HepG2 (cell line): ENCODE results near the gene SAP25. TPM values are rescaled to one million over a fixed set of nuclear protein-coding genes. Genes with fewer than 3 reads are reported as not detected.
"Not testable (repeated sequence)": the region's sequence is repeated elsewhere in the genome, so short reads cannot be mapped to it uniquely, and the experiment has no call there.

Source experiments
- ATAC-seq: fragments of 200-7000 bp; cut with Tn5 transposase; 3 replicates; pipeline ENCODE4 v1.9.1; 2020; ENCODE audit warnings: mild to moderate bottlenecking, moderate library complexity
- BruUV-seq: library from RNA; stranded (reverse); fragments of 400-500 nt; replicated peaks from 2 replicates; lab custom pipeline; 2021; lab: Mats Ljungman, UMichigan
- CTCF ChIA-PET: fragments of 300-600 bp; formaldehyde crosslinking; extraction: SDS; loops from one replicate; lab custom pipeline; 2021; ENCODE audit warnings: low total read pairs, inconsistent platforms, low intra/inter-chr PET ratio; lab: Yijun Ruan, JAX
- POLR2A ChIA-PET: fragments of 350-600 bp; sonication (Branson Sonifier 250); formaldehyde crosslinking; loops from one replicate; lab custom pipeline; 2020; ENCODE audit warnings: antibody characterized with exemption, inconsistent platforms; lab: Yijun Ruan, JAX
- DNase-seq: peaks from one replicate; pipeline ENCODE4 v3.0.0-alpha.2; 2015; ENCODE audit warnings: low spot score
- FAIRE-seq: peaks from 3 replicates; lab custom pipeline; 2011; peaks lifted over from hg19 to GRCh38; lab: Jason Lieb, UNC
- H2AFZ ChIP-seq: one replicate; pipeline ENCODE4 v1.6.1; 2011; ENCODE audit warnings: low read length, inconsistent platforms
- H3K27ac ChIP-seq: fragments of 300-600 bp; 3 replicates; pipeline ENCODE4 v1.8.0; 2011; ENCODE audit warnings: mixed run types, mild to moderate bottlenecking, mixed read lengths, low read length, inconsistent platforms; ENCODE audit not compliant: insufficient read depth; ENCODE audit errors: extremely low read length
- H3K27me3 ChIP-seq, 2 experiments: fragments of 200-600 bp in 1 of 2; 2 replicates in 1 of 2; 3 replicates in 1 of 2; pipeline versions ENCODE4 v1.6.0 to v1.8.0; 2011; ENCODE audit warnings: low read length in 2 of 2, mild to moderate bottlenecking in 2 of 2, moderate library complexity in 2 of 2, inconsistent platforms in 1 of 2; ENCODE audit not compliant: insufficient read depth in 2 of 2, control insufficient read depth in 1 of 2
- H3K36me3 ChIP-seq, 2 experiments: fragments of 200-600 bp in 1 of 2; replicated peaks in 1 of 2; 2 replicates in 1 of 2; 3 replicates in 1 of 2; pipeline versions ENCODE4 v1.5.1 to v1.8.0; 2011; ENCODE audit warnings: low read length in 2 of 2, inconsistent platforms in 1 of 2; ENCODE audit not compliant: insufficient read depth in 2 of 2, control insufficient read depth in 1 of 2
- H3K4me1 ChIP-seq: 2 replicates; pipeline ENCODE4 v1.5.1; 2012; ENCODE audit warnings: low read length, inconsistent platforms; ENCODE audit not compliant: insufficient read depth
- H3K4me2 ChIP-seq: 2 replicates; pipeline ENCODE4 v1.6.0; 2011; ENCODE audit warnings: low read depth, low read length, inconsistent platforms
- H3K4me3 ChIP-seq, 3 experiments: fragments of 200-600 bp in 1 of 3; sonication (generic), shearing (Covaris generic) in 1 of 3; replicated peaks in 1 of 3; 2 replicates each; pipeline ENCODE4 v1.5.1; 2011 to 2016; ENCODE audit warnings: low read length in 3 of 3, inconsistent platforms in 2 of 3, low read depth in 2 of 3, mild to moderate bottlenecking in 2 of 3, control low read depth in 1 of 3, mixed read lengths in 1 of 3; ENCODE audit not compliant: insufficient read depth in 1 of 3
- H3K79me2 ChIP-seq: one replicate; pipeline ENCODE4 v1.6.1; 2011; ENCODE audit warnings: low read length, inconsistent platforms; ENCODE audit not compliant: insufficient read depth
- H3K9ac ChIP-seq: 2 replicates; pipeline ENCODE4 v1.6.0; 2011; ENCODE audit warnings: mild to moderate bottlenecking, low read depth, low read length, inconsistent platforms; ENCODE audit not compliant: insufficient read depth
- H3K9me3 ChIP-seq: 2 replicates; pipeline ENCODE4 v1.5.1; 2012; ENCODE audit warnings: mild to moderate bottlenecking, low read length
- H4K20me1 ChIP-seq: 2 replicates; pipeline ENCODE4 v1.6.0; 2011; ENCODE audit warnings: inconsistent platforms, mild to moderate bottlenecking, low read length, moderate library complexity; ENCODE audit not compliant: insufficient read depth
- ARID2 ChIP-seq: sonication (generic); formaldehyde crosslinking; IDR thresholded peaks from 2 replicates; pipeline ENCODE4 v1.8.1; 2022; ENCODE audit warnings: mild to moderate bottlenecking, missing genetic modification reagents, borderline replicate concordance
- BORCS8-MEF2B ChIP-seq: sonication (generic); formaldehyde crosslinking; IDR thresholded peaks from 2 replicates; pipeline ENCODE4 v1.8.0; 2022; ENCODE audit warnings: mild to moderate bottlenecking, missing genetic modification reagents
- CEBPB ChIP-seq: IDR thresholded peaks from 2 replicates; pipeline ENCODE4 v1.6.1; 2011; ENCODE audit warnings: low read depth, low read length, improper control_type of control experiment, borderline replicate concordance
- CEBPG ChIP-seq: IDR thresholded peaks from 2 replicates; pipeline ENCODE4 v1.6.1; 2016
- DRAP1 ChIP-seq: IDR thresholded peaks from 2 replicates; pipeline ENCODE4 v1.6.1; 2016; ENCODE audit warnings: missing genetic modification reagents, missing compliant biosample characterization
- GATAD2A ChIP-seq: IDR thresholded peaks from 2 replicates; pipeline ENCODE4 v1.6.1; 2016
- HDAC1 ChIP-seq: sonication (generic); formaldehyde crosslinking; IDR thresholded peaks from 2 replicates; pipeline ENCODE4 v1.5.1; 2020; ENCODE audit warnings: mild to moderate bottlenecking, missing genetic modification reagents
- MED1 ChIP-seq: sonication (generic); formaldehyde crosslinking; IDR thresholded peaks from 2 replicates; pipeline ENCODE4 v1.4.0; 2020; ENCODE audit warnings: missing genetic modification reagents
- NCOA1 ChIP-seq: sonication (generic); formaldehyde crosslinking; IDR thresholded peaks from 2 replicates; pipeline ENCODE4 v1.9.0; 2021; ENCODE audit warnings: missing genetic modification reagents
- NR2F6 ChIP-seq, 2 experiments: IDR thresholded peaks; 2 replicates each; pipeline ENCODE4 v1.6.1; 2016; ENCODE audit warnings: antibody characterized with exemption in 1 of 2, mild to moderate bottlenecking in 1 of 2
- PHB2 ChIP-seq: fragments of 450-650 bp; IDR thresholded peaks from 2 replicates; pipeline ENCODE4 v1.6.1; 2018; ENCODE audit not compliant: partially characterized antibody
- RARA ChIP-seq: IDR thresholded peaks from 2 replicates; pipeline ENCODE4 v1.6.1; 2016; ENCODE audit warnings: missing genetic modification reagents, missing compliant biosample characterization
- RBFOX2 ChIP-seq: fragments of 200-400 bp; formaldehyde crosslinking; IDR thresholded peaks from 2 replicates; pipeline ENCODE4 v1.6.1; 2017; ENCODE audit warnings: low read depth, mild to moderate bottlenecking, low read length
- RXRB ChIP-seq: IDR thresholded peaks from 2 replicates; pipeline ENCODE4 v1.6.1; 2016; ENCODE audit warnings: borderline replicate concordance, missing genetic modification reagents, missing compliant biosample characterization
- SALL1 ChIP-seq: sonication (generic); formaldehyde crosslinking; IDR thresholded peaks from 2 replicates; pipeline ENCODE4 v1.8.0; 2022; ENCODE audit warnings: mild to moderate bottlenecking, missing genetic modification reagents
- SAP130 ChIP-seq: IDR thresholded peaks from 2 replicates; pipeline ENCODE4 v1.6.1; 2016; ENCODE audit warnings: low read depth
- SRY ChIP-seq: sonication (generic); formaldehyde crosslinking; IDR thresholded peaks from 2 replicates; pipeline ENCODE4 v1.8.0; 2022; ENCODE audit warnings: mild to moderate bottlenecking, missing genetic modification reagents
- THRA ChIP-seq: sonication (generic); formaldehyde crosslinking; IDR thresholded peaks from 2 replicates; pipeline ENCODE4 v1.4.0; 2020; ENCODE audit warnings: missing genetic modification reagents, borderline replicate concordance
- ZBTB10 ChIP-seq: sonication (generic); formaldehyde crosslinking; IDR thresholded peaks from 2 replicates; pipeline ENCODE4 v1.4.0; 2020; ENCODE audit warnings: missing genetic modification reagents, borderline replicate concordance
- ZNF790 ChIP-seq: sonication (generic); formaldehyde crosslinking; IDR thresholded peaks from 2 replicates; pipeline ENCODE4 v1.8.0; 2022; ENCODE audit warnings: missing genetic modification reagents, mild to moderate bottlenecking, borderline replicate concordance
- WGBS: methylation state at CpG from one replicate; pipeline ENCODE4 v1.1.6; 2017; ENCODE audit warnings: low lambda C conversion rate; 5-methylcytosine and 5-hydroxymethylcytosine counted together
- in situ Hi-C: cut with HindIII; loops from 2 replicates; pipeline ENCODE4 v1.10.0; 2017; ENCODE audit warnings: low pct_unique_long_range_greater_than_20kb; ENCODE audit not compliant: extremely low pct_ligation_motif_present
- intact Hi-C: fragments of 100-400 bp; cut with micrococcal nuclease; formaldehyde crosslinking; loops from one replicate; pipeline ENCODE4 v1.10.0; 2022; ENCODE audit not compliant: unreplicated experiment
- polyA plus RNA-seq, 8 experiments: library from polyadenylated mRNA; depleted of rRNA in 3 of 8; stranded (reverse) in 7 of 8; unstranded in 1 of 8; fragments of >200 nt; fragmentation: Illumina TruSeq in 4 of 8; extraction: Trizol in 4 of 8; gene quantifications; 2 replicates each; pipeline versions ENCODE4 v1.2.1 to v1.2.3, GENCODE V29; 2011 to 2016; ENCODE audit warnings: low read depth in 4 of 8, missing spikeins in 1 of 8, mixed read lengths in 1 of 8; ENCODE audit not compliant: insufficient read depth in 1 of 8
- total RNA-seq, 5 experiments: library from RNA; depleted of rRNA; stranded (reverse); fragments of >200 nt; fragmentation: Illumina TruSeq; extraction: Trizol; gene quantifications; 2 replicates each; pipeline ENCODE4 v1.2.3, GENCODE V29; 2016; ENCODE audit warnings: low read depth in 1 of 5

Gene SAP25
- total and polyA plus RNA-seq, 2 of the 13 experiments (the other 11 are each of a cell fraction or from before 2014, with no cell fraction given): 0.15 to 0.20 TPM

- TF ChIP-seq RBFOX2: peak; percentile 77
- TF ChIP-seq PHB2: no peak
- TF ChIP-seq SRY (CRISPR knock-in tag): no peak
- TF ChIP-seq DRAP1 (CRISPR knock-in tag): 0 out of 2 replicates have a peak, but pooled peaks have one; percentile 1
These were observed 30.1 kb downstream of the SAP25 start (continued) for GRCh38 chr7:100543586-100543985.

GRCh38 chr7:100541309-100541708, 32.4 kb downstream of the SAP25 start:
- CTCF ChIA-PET, ATAC-seq, FAIRE-seq, H3K36me3 ChIP-seq, BruUV-seq, H3K9me3 ChIP-seq, H3K27me3 ChIP-seq, in situ Hi-C loops, H2AFZ ChIP-seq, H4K20me1 ChIP-seq: not testable (repeated sequence)
- POLR2A ChIA-PET: interaction anchor here (1.9 kb wide), 1 partner anchor 10 kb away, joined by 4 read pairs; no protein-coding TSS in a partner anchor
- peaks cover 57% of the 10 kb centered on the region for H3K4me1 ChIP-seq
- H3K4me2 ChIP-seq: peak overlapping the region; percentile 86
- peak overlapping the region; percentile 50 for H3K9ac ChIP-seq
- H3K79me2 ChIP-seq: peaks cover 51% of the 10 kb centered on the region
- intact Hi-C loops: loop anchor here (2.0 kb wide), 1 partner anchor 17 kb away; no protein-coding TSS in a partner anchor
- peak overlapping the region; percentile 93 to 98 (median 96) for H3K4me3 ChIP-seq
- peak; percentile 17 for DNase-seq
- peak overlapping the region; percentile 96 for H3K27ac ChIP-seq
- 9% methylated on average over 7 of the region's 7 CpGs for WGBS
- TF ChIP-seq THRA (peak; percentile 67; the same call in 1 of the 2 replicates), SALL1 (CRISPR knock-in tag) (peak; percentile 41; the same call in 1 of the 2 replicates), RBFOX2 (peak; percentile 60), HDAC1 (CRISPR knock-in tag) (0 out of 2 replicates have a peak, but pooled peaks have one; percentile 30), CEBPB (peak; percentile 59; the same call in 1 of the 2 replicates), RARA (CRISPR knock-in tag) (peak; percentile 26; the same call in 1 of the 2 replicates), BORCS8-MEF2B (0 out of 2 replicates have a peak, but pooled peaks have one; percentile 24), CEBPG (peak; percentile 79), ZNF790 (CRISPR knock-in tag) (0 out of 2 replicates have a peak, but pooled peaks have one; percentile 11), ARID2 (0 out of 2 replicates have a peak, but pooled peaks have one; percentile 47), MED1 (peak; percentile 28; the same call in 1 of the 2 replicates), ZBTB10 (CRISPR knock-in tag) (0 out of 2 replicates have a peak, but pooled peaks have one; percentile 16), SAP130 (CRISPR knock-in tag) (peak; percentile 27; the same call in 1 of the 2 replicates), NR2F6 (IDR thresholded peaks at IDR 0.05) (0 out of 2 replicates have a peak, but pooled peaks have one; percentile 38), NR2F6 (CRISPR knock-in tag; IDR thresholded peaks at IDR 0.05) (peak; percentile 23; the same call in 1 of the 2 replicates), GATAD2A (CRISPR knock-in tag) (0 out of 2 replicates have a peak, but pooled peaks have one; percentile 11), RXRB (CRISPR knock-in tag) (peak; percentile 41; the same call in 1 of the 2 replicates), NCOA1 (CRISPR knock-in tag) (0 out of 2 replicates have a peak, but pooled peaks have one; percentile 31)
